Dendritic cell treated with granulocyte-macrophage colony-stimulating factor and Interleukin-4, amounts not matched to agents 40 ng/mL and 50 ng/mL, for 4 days (primary cell): ENCODE data around the gene NDUFAF5.

Experiments used
- H3K27ac Mint-ChIP-seq: one replicate; pipeline ENCODE4 v1.8.0; 2022; ENCODE audit warnings: mild to moderate bottlenecking, mixed read lengths
- H3K27me3 Mint-ChIP-seq: one replicate; pipeline ENCODE4 v1.8.0; 2022; ENCODE audit warnings: mild to moderate bottlenecking, mixed read lengths
- H3K36me3 Mint-ChIP-seq: one replicate; pipeline ENCODE4 v1.8.0; 2022; ENCODE audit warnings: low read depth, mixed read lengths
- H3K4me1 Mint-ChIP-seq: one replicate; pipeline ENCODE4 v1.8.0; 2022; ENCODE audit warnings: low read depth, mixed read lengths
- H3K4me3 Mint-ChIP-seq: one replicate; pipeline ENCODE4 v1.8.0; 2022; ENCODE audit warnings: mild to moderate bottlenecking, moderate library complexity, mixed read lengths
- H3K9me3 Mint-ChIP-seq: one replicate; pipeline ENCODE4 v1.8.0; 2022; ENCODE audit warnings: mixed read lengths
- intact Hi-C: fragments of 100-400 bp; cut with micrococcal nuclease; formaldehyde crosslinking; loops from one replicate; pipeline ENCODE4 v1.15.0; 2022

Gene NDUFAF5

DNA sequence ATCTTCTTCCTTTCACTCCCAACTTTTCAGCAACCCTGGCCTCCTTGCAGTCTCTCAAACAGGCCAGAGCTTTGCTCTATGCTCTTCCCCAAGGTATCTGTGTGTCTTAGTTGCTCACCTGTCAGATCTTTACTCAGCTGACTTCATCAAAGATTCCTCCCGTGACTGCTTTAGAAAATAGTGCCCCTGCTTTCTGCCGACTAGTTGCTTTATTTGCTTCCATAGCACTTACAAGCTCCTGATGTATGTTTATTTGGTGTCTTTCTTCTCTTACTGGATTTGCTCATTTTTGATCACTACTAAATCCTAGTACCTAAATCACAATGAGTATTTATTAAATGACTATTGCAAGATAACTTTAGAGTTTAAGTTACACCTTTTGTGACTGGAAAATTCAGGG lies 5.9 kb downstream of the NDUFAF5 start:
- no peaks in the 10 kb centered on the region for H3K9me3 Mint-ChIP-seq
- H3K4me1 Mint-ChIP-seq: peaks cover 17% of the 10 kb centered on the region
- no peak overlapping the region for H3K4me3 Mint-ChIP-seq
- intact Hi-C loops: no loop called here
- H3K27me3 Mint-ChIP-seq: no peaks in the 10 kb centered on the region
- H3K27ac Mint-ChIP-seq: no peak overlapping the region
- H3K36me3 Mint-ChIP-seq: peaks cover 66% of the 10 kb centered on the region

DNA sequence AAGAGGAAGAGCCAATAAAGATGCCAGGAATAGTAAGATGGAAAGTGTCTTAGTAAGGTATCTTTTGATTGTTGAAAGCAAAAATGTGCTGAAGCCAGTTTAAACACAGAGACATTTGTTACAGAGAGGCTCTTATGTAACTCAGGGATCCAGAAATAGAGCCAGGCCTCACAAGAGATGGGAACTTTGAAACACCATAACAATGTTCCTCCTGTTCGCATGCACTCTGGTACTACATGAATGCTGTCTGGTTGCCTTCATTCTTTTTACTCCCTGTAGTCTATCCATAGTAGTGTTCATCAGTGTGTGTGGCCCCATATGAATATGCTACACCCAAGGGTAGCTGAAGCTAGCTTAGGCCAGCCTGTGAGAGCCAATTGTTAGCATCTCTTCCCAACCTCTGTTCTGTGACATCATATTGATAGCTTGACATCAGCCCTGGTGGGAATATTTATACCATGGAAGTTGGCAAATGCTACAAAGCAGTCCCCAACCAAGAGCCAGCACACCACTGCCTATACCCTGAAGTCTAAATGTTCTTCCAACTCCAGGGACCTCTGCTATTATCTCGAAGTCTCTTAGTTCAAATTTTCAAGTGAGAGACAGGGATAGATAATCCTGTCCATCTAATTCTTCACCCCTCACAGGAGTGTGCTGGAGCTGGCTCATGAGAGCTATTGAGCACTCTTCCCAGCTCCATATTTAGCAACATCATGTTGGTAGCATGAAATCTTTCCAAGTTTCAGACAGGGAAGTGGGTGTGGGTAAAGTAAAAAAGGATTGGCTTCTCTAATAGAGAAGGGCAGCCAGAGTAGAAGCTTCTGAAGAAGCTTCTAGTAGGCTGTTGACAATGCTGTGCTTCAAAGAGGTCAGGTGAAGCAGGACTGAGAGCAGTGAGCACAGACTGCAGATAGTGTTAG lies 7.0 kb downstream of the NDUFAF5 start:
- intact Hi-C loops: no loop called here
- no peaks in the 10 kb centered on the region for H3K9me3 Mint-ChIP-seq

DNA sequence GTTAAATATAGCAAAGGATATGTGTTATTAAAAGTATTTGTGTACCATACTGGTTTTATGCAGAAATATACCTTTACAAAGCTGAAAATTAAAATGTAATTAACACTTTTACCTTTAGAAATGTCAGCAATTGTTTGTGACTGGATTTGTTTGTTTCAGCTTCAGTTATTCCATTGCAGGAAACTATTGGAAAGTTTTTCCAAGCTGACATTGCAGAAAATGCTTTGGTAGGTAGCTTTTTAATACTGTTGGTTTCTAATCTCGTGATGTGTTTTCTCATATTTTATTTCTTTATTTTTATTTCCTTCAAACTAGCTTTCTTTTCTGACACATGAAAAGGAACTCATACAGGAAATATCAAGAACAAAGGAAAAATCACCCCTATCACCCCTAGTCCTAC lies 8.2 kb downstream of the NDUFAF5 start:
- H3K27me3 Mint-ChIP-seq: no peaks in the 10 kb centered on the region
- no peak overlapping the region for H3K27ac Mint-ChIP-seq
- no peak overlapping the region for H3K4me3 Mint-ChIP-seq
- H3K4me1 Mint-ChIP-seq: no peaks in the 10 kb centered on the region
- H3K36me3 Mint-ChIP-seq: peaks cover 85% of the 10 kb centered on the region
- no peaks in the 10 kb centered on the region for H3K9me3 Mint-ChIP-seq
- intact Hi-C loops: no loop called here

More for the DNA sequence above, 7.0 kb downstream of the NDUFAF5 start:
- H3K4me1 Mint-ChIP-seq: peaks cover 6% of the 10 kb centered on the region
- no peaks in the 10 kb centered on the region for H3K27me3 Mint-ChIP-seq
- H3K36me3 Mint-ChIP-seq: peaks cover 77% of the 10 kb centered on the region
- H3K27ac Mint-ChIP-seq: peak overlapping the region; percentile 11
- H3K4me3 Mint-ChIP-seq: no peak overlapping the region

DNA sequence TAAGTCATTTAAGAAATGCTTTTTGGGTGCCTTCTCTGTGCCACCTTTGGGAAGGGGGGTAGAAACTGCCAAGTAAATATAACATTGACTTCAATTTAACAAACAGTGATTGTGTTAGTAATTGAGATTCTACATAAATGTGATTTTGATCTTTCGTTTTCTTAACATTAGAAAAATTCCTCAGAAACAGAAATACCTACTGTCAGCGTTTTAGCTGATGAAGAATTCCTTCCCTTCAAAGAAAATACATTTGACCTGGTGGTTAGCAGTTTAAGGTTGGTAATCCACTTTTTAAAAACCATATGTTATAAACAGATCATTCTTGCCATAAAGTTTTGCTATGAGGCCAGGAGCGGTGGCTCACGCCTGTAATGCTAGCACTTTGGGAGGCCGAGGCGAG lies 9.8 kb downstream of the NDUFAF5 start:
- H3K36me3 Mint-ChIP-seq: peaks cover 91% of the 10 kb centered on the region
- H3K27me3 Mint-ChIP-seq: no peaks in the 10 kb centered on the region
- no peak overlapping the region for H3K27ac Mint-ChIP-seq
- no peaks in the 10 kb centered on the region for H3K4me1 Mint-ChIP-seq
- no peaks in the 10 kb centered on the region for H3K9me3 Mint-ChIP-seq
- intact Hi-C loops: no loop called here
- H3K4me3 Mint-ChIP-seq: no peak overlapping the region

DNA sequence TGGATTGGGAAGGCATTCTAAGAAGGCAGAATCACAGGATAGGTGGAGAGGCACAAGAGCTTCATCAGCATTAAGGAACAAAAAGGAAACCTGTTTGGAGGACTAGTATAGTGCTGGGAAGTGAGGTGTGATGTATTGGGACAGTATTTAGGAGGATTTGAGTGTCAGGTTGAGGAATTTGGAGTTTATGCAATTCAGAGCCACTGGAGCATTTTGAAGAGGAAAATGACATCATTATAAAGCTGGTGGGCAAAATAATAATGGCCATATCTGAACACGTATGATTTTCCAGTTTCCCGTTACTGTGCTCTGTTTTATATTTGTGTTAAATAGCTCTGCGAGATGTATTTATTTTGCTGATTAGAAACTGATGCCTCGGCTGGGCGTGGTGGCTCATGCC lies 14.2 kb downstream of the NDUFAF5 start:
- peaks cover 87% of the 10 kb centered on the region for H3K36me3 Mint-ChIP-seq
- intact Hi-C loops: no loop called here

DNA sequence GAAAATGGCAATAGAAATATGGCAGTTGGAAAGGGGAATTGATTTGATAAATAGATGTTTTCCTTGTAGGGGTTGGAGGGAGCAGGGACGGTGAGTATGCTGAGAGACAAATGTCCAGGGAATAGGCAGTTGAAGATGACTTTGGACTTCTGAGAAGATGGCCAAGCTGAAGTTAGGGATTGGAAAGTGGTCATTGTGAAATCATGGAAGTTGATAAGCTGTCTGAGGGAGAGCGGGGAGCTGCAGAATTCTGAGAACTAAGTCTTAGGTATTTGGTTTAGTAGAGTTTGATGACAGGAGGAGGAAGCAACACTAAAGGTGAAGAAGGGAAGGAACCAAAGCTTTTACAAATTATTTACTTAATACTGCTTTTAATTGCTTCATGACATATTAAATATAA lies 15.1 kb downstream of the NDUFAF5 start:
- no peak overlapping the region for H3K4me3 Mint-ChIP-seq
- intact Hi-C loops: no loop called here
- no peak overlapping the region for H3K27ac Mint-ChIP-seq
- H3K9me3 Mint-ChIP-seq: no peaks in the 10 kb centered on the region
- no peaks in the 10 kb centered on the region for H3K4me1 Mint-ChIP-seq
- H3K27me3 Mint-ChIP-seq: no peaks in the 10 kb centered on the region
- peaks cover 87% of the 10 kb centered on the region for H3K36me3 Mint-ChIP-seq

More for the DNA sequence above, 14.2 kb downstream of the NDUFAF5 start:
- no peak overlapping the region for H3K4me3 Mint-ChIP-seq
- H3K4me1 Mint-ChIP-seq: no peaks in the 10 kb centered on the region
- H3K27ac Mint-ChIP-seq: no peak overlapping the region
- H3K9me3 Mint-ChIP-seq: no peaks in the 10 kb centered on the region
- no peaks in the 10 kb centered on the region for H3K27me3 Mint-ChIP-seq

DNA sequence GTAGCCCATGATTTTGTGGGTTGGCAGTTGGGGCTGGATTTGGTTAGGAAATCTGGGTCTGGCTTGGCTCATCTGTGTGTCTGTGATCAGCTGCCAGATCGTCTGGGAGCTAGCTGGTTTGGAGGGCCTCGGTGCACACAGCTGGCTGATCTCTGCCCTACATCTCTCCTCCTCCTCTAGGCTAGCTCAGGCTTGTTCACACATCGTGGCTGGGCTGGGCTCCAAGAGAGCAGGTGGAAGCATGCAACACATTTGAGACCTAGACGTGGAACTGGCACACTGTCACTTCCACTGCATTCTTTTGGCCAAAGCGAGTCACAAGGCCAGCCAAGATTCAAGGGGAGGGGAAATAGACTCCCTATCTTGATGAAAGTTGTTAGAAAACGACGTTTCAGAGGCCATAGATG lies 15.9 kb downstream of the NDUFAF5 start:
- peaks cover 83% of the 10 kb centered on the region for H3K36me3 Mint-ChIP-seq

DNA sequence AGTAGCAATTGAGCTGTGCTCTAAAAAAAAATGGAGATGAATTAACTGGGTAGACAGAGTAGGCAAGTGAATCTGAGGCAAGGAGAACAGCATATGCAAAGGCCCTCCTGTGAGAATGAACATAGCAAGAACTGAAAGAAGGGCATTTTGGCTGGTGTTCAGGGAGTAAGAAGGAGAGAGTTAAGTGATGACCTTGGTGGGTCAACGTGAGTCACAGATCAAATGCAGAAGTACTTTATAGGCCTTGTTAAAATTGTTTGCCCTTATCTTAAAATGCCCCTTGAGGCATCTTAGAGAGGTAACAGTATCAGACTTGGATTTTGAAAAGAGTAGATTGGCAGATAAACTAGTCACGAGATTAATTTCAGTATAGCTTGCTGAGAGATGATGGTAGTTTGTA lies 24.5 kb downstream of the NDUFAF5 start:
- no peak overlapping the region for H3K27ac Mint-ChIP-seq
- no peaks in the 10 kb centered on the region for H3K9me3 Mint-ChIP-seq
- no peak overlapping the region for H3K4me3 Mint-ChIP-seq
- H3K4me1 Mint-ChIP-seq: no peaks in the 10 kb centered on the region
- intact Hi-C loops: no loop called here
- H3K36me3 Mint-ChIP-seq: peaks cover 45% of the 10 kb centered on the region
- no peaks in the 10 kb centered on the region for H3K27me3 Mint-ChIP-seq

More for the DNA sequence above, 15.9 kb downstream of the NDUFAF5 start:
- intact Hi-C loops: no loop called here
- H3K4me1 Mint-ChIP-seq: no peaks in the 10 kb centered on the region
- no peak overlapping the region for H3K27ac Mint-ChIP-seq
- no peaks in the 10 kb centered on the region for H3K9me3 Mint-ChIP-seq
- H3K4me3 Mint-ChIP-seq: no peak overlapping the region
- H3K27me3 Mint-ChIP-seq: no peaks in the 10 kb centered on the region

DNA sequence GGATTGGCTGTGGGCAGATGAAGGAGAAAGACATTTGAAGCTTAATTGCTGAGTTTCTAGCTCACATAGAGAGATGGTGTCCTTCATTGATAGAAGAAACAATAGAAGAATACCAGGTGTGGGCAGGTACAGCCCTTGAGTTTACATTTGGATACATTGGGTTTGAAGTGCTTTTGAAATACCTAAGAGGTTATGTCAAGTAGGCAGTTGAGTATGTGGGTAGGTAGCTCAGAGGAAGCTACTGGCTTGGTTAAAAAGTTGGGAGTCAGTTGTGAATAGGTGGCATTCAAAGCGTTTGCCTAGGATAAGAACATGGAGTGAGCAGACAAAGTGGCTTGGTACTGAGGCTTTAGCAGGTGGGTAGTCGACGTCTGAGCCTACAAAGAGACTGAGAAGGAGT lies 25.0 kb downstream of the NDUFAF5 start:
- intact Hi-C loops: no loop called here
- no peak overlapping the region for H3K27ac Mint-ChIP-seq
- H3K4me1 Mint-ChIP-seq: no peaks in the 10 kb centered on the region

DNA sequence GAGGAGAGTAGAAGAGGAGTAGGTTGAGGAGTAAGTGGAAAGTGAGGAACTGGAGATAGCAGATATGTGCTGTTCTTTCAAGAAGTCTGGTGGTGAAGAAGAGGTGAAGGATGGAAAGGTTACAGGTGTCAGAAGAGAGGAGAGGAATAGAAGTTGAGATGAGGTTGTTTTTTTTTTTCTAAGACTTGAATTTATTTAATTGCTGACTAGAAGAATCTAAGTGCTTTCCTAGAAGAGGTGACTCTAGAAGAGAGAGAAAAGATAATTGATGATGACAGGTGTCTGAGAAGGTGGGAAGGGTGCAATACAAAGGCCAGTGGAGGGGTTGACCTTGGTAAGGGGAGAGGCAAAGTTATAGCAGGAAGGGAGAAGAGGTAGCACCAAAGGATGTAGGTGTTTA lies 25.6 kb downstream of the NDUFAF5 start:
- peaks cover 42% of the 10 kb centered on the region for H3K36me3 Mint-ChIP-seq
- intact Hi-C loops: no loop called here
- H3K27ac Mint-ChIP-seq: no peak overlapping the region
- no peaks in the 10 kb centered on the region for H3K4me1 Mint-ChIP-seq
- H3K9me3 Mint-ChIP-seq: no peaks in the 10 kb centered on the region
- H3K27me3 Mint-ChIP-seq: no peaks in the 10 kb centered on the region
- H3K4me3 Mint-ChIP-seq: no peak overlapping the region

More for the DNA sequence above, 25.0 kb downstream of the NDUFAF5 start:
- H3K36me3 Mint-ChIP-seq: peaks cover 45% of the 10 kb centered on the region
- H3K4me3 Mint-ChIP-seq: no peak overlapping the region
- no peaks in the 10 kb centered on the region for H3K27me3 Mint-ChIP-seq
- no peaks in the 10 kb centered on the region for H3K9me3 Mint-ChIP-seq

DNA sequence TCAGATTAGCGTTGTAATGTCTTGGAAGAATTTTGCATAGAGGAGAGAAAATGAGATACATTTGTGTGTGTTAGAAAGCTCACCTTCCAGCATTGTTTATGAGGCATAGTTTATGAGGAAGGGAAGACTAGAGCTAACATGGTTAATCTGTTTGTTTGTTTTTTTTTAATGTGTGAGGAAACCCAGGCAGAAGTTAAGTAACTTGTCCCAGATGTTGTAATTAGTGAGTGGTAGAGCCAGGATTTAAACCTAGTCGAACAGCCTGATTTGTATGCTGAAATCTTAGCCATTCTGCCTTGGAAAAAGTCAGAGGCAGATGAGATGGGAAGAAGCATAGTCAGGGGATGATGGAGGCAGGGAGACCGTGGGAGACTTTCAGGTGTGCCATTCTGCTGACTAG lies 29.1 kb downstream of the NDUFAF5 start:
- H3K27ac Mint-ChIP-seq: no peak overlapping the region

DNA sequence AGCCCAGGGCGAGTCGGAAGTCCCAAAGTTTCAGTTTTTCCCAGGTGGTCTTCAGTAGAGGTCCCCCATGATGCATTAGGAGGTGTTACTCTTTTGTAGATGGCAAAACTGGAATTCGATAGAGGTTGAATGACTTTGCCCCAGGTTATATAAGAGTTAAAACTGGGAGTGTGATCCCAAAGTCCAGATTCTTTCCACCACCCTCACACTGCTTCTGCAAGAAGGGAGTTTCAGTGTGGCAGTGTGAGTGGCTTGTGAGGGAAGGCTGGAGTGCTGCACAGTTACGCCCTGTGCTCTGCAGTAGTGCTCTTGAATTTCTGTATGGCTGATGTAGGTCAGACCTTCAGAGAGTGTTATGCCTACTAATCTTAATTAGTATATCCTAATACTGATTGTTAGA lies 29.8 kb downstream of the NDUFAF5 start:
- Mint-ChIP-seq H3K27ac (no peak overlapping the region), H3K4me3 (no peak overlapping the region), H3K4me1 (no peaks in the 10 kb centered on the region), H3K27me3 (no peaks in the 10 kb centered on the region), H3K9me3 (no peaks in the 10 kb centered on the region), H3K36me3 (peaks cover 55% of the 10 kb centered on the region)
- intact Hi-C loops: no loop called here

More for the DNA sequence above, 29.1 kb downstream of the NDUFAF5 start:
- no peak overlapping the region for H3K4me3 Mint-ChIP-seq
- no peaks in the 10 kb centered on the region for H3K9me3 Mint-ChIP-seq
- no peaks in the 10 kb centered on the region for H3K27me3 Mint-ChIP-seq
- peaks cover 54% of the 10 kb centered on the region for H3K36me3 Mint-ChIP-seq
- intact Hi-C loops: no loop called here
- no peaks in the 10 kb centered on the region for H3K4me1 Mint-ChIP-seq

DNA sequence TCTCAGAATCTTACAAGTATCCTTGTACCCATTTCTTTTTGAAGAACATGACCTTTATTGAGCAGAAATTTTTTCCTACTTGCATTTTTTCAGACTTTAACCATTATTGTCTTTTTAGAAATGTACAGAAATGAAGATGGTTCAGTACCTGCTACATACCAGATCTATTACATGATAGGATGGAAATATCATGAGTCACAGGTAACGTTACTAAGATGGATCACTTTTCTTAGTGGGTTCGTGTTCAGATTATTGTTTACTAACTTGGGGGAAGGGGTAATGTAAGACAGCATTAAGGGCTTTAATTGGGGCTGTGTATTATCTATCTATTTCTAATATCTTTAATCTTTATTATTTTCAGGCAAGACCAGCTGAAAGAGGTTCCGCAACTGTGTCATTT lies 31.9 kb downstream of the NDUFAF5 start:
- H3K4me1 Mint-ChIP-seq: no peaks in the 10 kb centered on the region
- intact Hi-C loops: no loop called here
- H3K27me3 Mint-ChIP-seq: no peaks in the 10 kb centered on the region
- H3K36me3 Mint-ChIP-seq: peaks cover 55% of the 10 kb centered on the region
- H3K4me3 Mint-ChIP-seq: no peak overlapping the region
- H3K27ac Mint-ChIP-seq: no peak overlapping the region
- no peaks in the 10 kb centered on the region for H3K9me3 Mint-ChIP-seq

DNA sequence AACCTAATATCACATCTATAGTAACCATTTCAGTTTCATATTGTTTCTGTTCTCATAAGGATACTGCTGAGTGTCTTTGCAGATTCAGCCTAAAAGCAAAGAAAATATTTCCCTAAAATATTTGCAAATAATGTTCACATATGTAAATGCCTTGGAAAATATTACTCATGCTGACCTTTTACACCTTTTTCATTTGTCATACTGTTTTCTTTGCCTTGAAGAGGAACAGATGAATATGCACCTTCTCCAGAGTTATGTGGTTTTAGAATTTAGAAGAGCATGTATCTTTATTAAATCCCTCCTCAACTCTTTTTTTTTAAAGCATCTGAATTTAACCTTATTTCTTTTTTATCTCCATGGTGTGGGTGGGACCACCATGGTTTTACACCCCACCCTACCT lies 32.5 kb downstream of the NDUFAF5 start:
- Mint-ChIP-seq H3K4me1 (peaks cover 5% of the 10 kb centered on the region), H3K4me3 (no peak overlapping the region), H3K9me3 (no peaks in the 10 kb centered on the region), H3K27ac (no peak overlapping the region), H3K36me3 (peaks cover 55% of the 10 kb centered on the region), H3K27me3 (no peaks in the 10 kb centered on the region)
- intact Hi-C loops: no loop called here
